GM18909 (cell line): ENCODE results near the gene NEO1.

Source experiments
- ATAC-seq: cut with Tn5 transposase; IDR thresholded peaks from one replicate; pipeline ENCODE4 v1.9.1; 2021; ENCODE audit warnings: mild to moderate bottlenecking; ENCODE audit not compliant: unreplicated experiment, poor library complexity

Gene NEO1

GRCh38 chr15:73324496-73325170, 272.4 kb downstream of the NEO1 start:
- no peak for ATAC-seq

- no peak for ATAC-seq
Observed at GRCh38 chr15:73325191-73325861, 273.1 kb downstream of the NEO1 start.

GRCh38 chr15:73326157-73326556, 273.9 kb downstream of the NEO1 start:
- no peak for ATAC-seq

- ATAC-seq, result no peak
Observed at GRCh38 chr15:73328149-73328820, 276.0 kb downstream of the NEO1 start.

GRCh38 chr15:73328981-73329380, 276.7 kb downstream of the NEO1 start:
- no peak for ATAC-seq

- no peak for ATAC-seq
Observed at GRCh38 chr15:73329501-73330200, 277.4 kb downstream of the NEO1 start.

GRCh38 chr15:73330206-73331051, 278.2 kb downstream of the NEO1 start:
- no peak for ATAC-seq

GRCh38 chr15:73331501-73331900, 279.2 kb downstream of the NEO1 start:
- no peak for ATAC-seq

- ATAC-seq, result no peak
Observed at GRCh38 chr15:73331991-73332925, 280.0 kb downstream of the NEO1 start.

GRCh38 chr15:73333001-73333400, 280.7 kb downstream of the NEO1 start:
- no peak for ATAC-seq

- ATAC-seq, result no peak
Observed at GRCh38 chr15:73334086-73334485, 281.8 kb downstream of the NEO1 start.

GRCh38 chr15:73335026-73335425, 282.8 kb downstream of the NEO1 start:
- ATAC-seq, result no peak

- no peak for ATAC-seq
Observed at GRCh38 chr15:73335471-73335870, 283.2 kb downstream of the NEO1 start.

- ATAC-seq, result no peak
Observed at GRCh38 chr15:73336756-73337155, 284.5 kb downstream of the NEO1 start.

GRCh38 chr15:73337187-73337586, 284.9 kb downstream of the NEO1 start:
- no peak for ATAC-seq

GRCh38 chr15:73338058-73338457, 285.8 kb downstream of the NEO1 start:
- no peak for ATAC-seq

GRCh38 chr15:73338606-73339374, 286.5 kb downstream of the NEO1 start:
- ATAC-seq, result no peak

- no peak for ATAC-seq
Observed at GRCh38 chr15:73340502-73341192, 288.4 kb downstream of the NEO1 start.
